Tibial nerve (tissue), 4 donors: ENCODE data around the gene TNS2. TPM values are rescaled to one million over a fixed set of nuclear protein-coding genes. Genes with fewer than 3 reads are reported as not detected.

ENCODE experiments used
- DNase-seq, 2 donors: peaks; one replicate each; pipeline ENCODE4 v3.0.0-alpha.2; 2019; ENCODE audit warnings: low spot score in 2 of 2
- H3K27ac ChIP-seq, 4 donors: fragments of 200-600 bp; sonication (generic) in 3 of 4; one replicate each; pipeline ENCODE4 v1.5.1; 2017 to 2019; ENCODE audit warnings: mild to moderate bottlenecking in 1 of 4
- H3K27me3 ChIP-seq, 2 donors: fragments of 200-600 bp; sonication (generic) in 1 of 2; one replicate each; pipeline versions ENCODE4 v1.5.1 to v1.6.0; 2017 to 2019
- H3K36me3 ChIP-seq, 3 donors: fragments of 200-600 bp; sonication (generic); one replicate each; pipeline ENCODE4 v1.5.1; 2018 to 2019
- H3K4me1 ChIP-seq, 4 donors: fragments of 200-600 bp; sonication (generic) in 3 of 4; one replicate each; pipeline ENCODE4 v1.5.1; 2017 to 2019
- H3K4me3 ChIP-seq, 4 donors: fragments of 200-600 bp; sonication (generic) in 3 of 4; one replicate each; pipeline ENCODE4 v1.5.1; 2017 to 2019; ENCODE audit warnings: mild to moderate bottlenecking in 1 of 4, moderate library complexity in 1 of 4
- H3K9me3 ChIP-seq, 4 donors: fragments of 200-600 bp; sonication (generic) in 3 of 4; one replicate each; pipeline ENCODE4 v1.5.1; 2017 to 2019
- EP300 ChIP-seq, 2 donors: sonication (generic); formaldehyde crosslinking; IDR thresholded peaks; one replicate each; pipeline ENCODE4 v1.6.1; 2017; ENCODE audit warnings: antibody characterized with exemption in 2 of 2, mild to moderate bottlenecking in 1 of 2
- POLR2A ChIP-seq, 2 donors: fragments of 450-650 bp; IDR thresholded peaks; one replicate each; pipeline ENCODE4 v1.6.1; 2017; ENCODE audit warnings: antibody characterized with exemption in 2 of 2, mild to moderate bottlenecking in 2 of 2, moderate library complexity in 2 of 2
- WGBS, 2 donors: methylation state at CpG; one replicate each; pipeline ENCODE4 v1.1.5; 2018; 5-methylcytosine and 5-hydroxymethylcytosine counted together
- total RNA-seq, 4 donors: library from RNA; depleted of rRNA; stranded (reverse); fragments of >200 nt; gene quantifications; one replicate each; pipeline ENCODE4 v1.1.0, GENCODE V29; 2016
- TF ChIP-seq, protein P1 (sequence below), 5 experiments: fragments of 200-600 bp in 3 of 5; fragments of 450-650 bp in 2 of 5; sonication (generic) in 3 of 5; IDR thresholded peaks; one replicate each; pipeline ENCODE4 v1.5.1; 2016 to 2019; ENCODE audit warnings: antibody characterized with exemption in 5 of 5, mild to moderate bottlenecking in 3 of 5, moderate library complexity in 2 of 5

TNS2 gene, protein sequence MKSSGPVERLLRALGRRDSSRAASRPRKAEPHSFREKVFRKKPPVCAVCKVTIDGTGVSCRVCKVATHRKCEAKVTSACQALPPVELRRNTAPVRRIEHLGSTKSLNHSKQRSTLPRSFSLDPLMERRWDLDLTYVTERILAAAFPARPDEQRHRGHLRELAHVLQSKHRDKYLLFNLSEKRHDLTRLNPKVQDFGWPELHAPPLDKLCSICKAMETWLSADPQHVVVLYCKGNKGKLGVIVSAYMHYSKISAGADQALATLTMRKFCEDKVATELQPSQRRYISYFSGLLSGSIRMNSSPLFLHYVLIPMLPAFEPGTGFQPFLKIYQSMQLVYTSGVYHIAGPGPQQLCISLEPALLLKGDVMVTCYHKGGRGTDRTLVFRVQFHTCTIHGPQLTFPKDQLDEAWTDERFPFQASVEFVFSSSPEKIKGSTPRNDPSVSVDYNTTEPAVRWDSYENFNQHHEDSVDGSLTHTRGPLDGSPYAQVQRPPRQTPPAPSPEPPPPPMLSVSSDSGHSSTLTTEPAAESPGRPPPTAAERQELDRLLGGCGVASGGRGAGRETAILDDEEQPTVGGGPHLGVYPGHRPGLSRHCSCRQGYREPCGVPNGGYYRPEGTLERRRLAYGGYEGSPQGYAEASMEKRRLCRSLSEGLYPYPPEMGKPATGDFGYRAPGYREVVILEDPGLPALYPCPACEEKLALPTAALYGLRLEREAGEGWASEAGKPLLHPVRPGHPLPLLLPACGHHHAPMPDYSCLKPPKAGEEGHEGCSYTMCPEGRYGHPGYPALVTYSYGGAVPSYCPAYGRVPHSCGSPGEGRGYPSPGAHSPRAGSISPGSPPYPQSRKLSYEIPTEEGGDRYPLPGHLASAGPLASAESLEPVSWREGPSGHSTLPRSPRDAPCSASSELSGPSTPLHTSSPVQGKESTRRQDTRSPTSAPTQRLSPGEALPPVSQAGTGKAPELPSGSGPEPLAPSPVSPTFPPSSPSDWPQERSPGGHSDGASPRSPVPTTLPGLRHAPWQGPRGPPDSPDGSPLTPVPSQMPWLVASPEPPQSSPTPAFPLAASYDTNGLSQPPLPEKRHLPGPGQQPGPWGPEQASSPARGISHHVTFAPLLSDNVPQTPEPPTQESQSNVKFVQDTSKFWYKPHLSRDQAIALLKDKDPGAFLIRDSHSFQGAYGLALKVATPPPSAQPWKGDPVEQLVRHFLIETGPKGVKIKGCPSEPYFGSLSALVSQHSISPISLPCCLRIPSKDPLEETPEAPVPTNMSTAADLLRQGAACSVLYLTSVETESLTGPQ (N-terminal part only)
- 100 to 1,000 TPM; 411 to 653 (median 546) TPM for total RNA-seq

DNA sequence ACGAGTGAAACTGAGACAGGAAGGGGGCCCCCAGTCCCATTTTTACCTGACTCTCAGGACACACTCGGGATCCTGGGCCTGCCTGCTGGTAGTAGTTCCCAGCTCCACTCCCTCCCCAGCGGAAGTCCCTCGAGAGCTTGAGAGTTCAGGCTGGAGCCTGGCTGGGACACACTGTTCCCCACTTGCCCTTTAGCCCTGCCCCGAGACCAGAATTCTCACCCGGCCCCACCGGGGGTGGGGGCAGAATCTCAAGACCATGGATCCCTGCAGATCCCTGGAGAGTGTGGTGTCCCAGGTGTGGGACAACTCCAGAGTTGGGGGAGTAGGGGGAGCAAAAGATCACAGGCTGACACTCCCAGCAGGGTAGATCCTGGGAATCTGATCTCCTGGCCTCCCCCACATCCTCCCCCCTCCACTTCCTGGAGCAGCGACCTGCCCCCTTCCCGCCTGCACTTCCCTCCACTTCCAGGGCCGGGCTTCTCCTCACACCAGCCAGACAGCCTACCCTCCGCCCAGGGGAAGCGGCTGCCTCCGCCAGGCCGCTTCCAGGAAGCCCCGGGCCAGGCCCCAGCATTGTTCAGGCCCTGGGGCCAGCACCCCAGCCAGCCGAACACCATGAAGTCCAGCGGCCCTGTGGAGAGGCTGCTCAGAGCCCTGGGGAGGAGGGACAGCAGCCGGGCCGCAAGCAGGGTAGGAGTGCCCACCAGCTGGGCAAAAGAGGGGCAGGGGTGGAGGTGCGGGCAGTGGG lies at the start of gene TNS2:
TSS of gene TNS2 (plus strand) at position 495 of the 748 bp plus-strand sequence. CDS start at position 616, 121 bp downstream.
- H3K4me3 ChIP-seq: peak within 1 kb of the TSS; percentile 54 to 89 (median 70)
- peaks cover 4 to 79% (median 61%) of the 10 kb centered on the region in 4 donors for H3K4me1 ChIP-seq
- no peaks in the 10 kb centered on the region for H3K9me3 ChIP-seq
- peak; percentile 87 to 90 for DNase-seq
- peaks cover 0 to 9% (median 0%) of the 10 kb centered on the region in 3 donors for H3K36me3 ChIP-seq
- peak within 1 kb of the TSS; percentile 94 to 100 (median 97) for H3K27ac ChIP-seq
- peak; percentile 58 to 95 for TF ChIP-seq EP300 (IDR thresholded peaks at IDR 0.05)
- peak in 1 of 2 donors; percentile 68 for TF ChIP-seq POLR2A (IDR thresholded peaks at IDR 0.05)
- TF ChIP-seq, protein P1, sequence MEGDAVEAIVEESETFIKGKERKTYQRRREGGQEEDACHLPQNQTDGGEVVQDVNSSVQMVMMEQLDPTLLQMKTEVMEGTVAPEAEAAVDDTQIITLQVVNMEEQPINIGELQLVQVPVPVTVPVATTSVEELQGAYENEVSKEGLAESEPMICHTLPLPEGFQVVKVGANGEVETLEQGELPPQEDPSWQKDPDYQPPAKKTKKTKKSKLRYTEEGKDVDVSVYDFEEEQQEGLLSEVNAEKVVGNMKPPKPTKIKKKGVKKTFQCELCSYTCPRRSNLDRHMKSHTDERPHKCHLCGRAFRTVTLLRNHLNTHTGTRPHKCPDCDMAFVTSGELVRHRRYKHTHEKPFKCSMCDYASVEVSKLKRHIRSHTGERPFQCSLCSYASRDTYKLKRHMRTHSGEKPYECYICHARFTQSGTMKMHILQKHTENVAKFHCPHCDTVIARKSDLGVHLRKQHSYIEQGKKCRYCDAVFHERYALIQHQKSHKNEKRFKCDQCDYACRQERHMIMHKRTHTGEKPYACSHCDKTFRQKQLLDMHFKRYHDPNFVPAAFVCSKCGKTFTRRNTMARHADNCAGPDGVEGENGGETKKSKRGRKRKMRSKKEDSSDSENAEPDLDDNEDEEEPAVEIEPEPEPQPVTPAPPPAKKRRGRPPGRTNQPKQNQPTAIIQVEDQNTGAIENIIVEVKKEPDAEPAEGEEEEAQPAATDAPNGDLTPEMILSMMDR (IDR thresholded peaks at IDR 0.05): no peak
- H3K27me3 ChIP-seq: no peaks in the 10 kb centered on the region
- WGBS, 2 donors: 5 to 9% methylated on average over 17 to 19 of the region's 20 CpGs

DNA sequence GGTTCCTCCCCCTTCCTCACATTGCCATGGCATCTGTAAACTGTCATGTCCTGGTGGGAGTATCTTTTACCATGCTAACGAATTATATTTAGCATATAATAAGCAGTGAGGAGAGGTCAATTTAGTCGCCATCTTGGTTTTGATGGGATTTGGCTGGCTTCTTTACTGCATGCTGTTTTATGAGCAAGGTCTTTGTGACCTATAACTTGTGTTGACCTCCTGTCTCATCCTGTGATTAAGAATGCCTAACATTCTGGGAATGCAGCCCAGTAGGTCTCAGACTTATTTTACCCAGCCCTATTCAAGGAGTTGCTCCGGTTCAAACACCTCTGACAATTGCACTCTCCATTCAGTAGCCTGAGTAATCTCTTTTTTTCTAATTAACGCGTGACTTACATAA lies 45.7 kb upstream of the TNS2 start:
- WGBS, 2 donors: 45 to 47% methylated on average over 5 of the region's 5 CpGs

DNA sequence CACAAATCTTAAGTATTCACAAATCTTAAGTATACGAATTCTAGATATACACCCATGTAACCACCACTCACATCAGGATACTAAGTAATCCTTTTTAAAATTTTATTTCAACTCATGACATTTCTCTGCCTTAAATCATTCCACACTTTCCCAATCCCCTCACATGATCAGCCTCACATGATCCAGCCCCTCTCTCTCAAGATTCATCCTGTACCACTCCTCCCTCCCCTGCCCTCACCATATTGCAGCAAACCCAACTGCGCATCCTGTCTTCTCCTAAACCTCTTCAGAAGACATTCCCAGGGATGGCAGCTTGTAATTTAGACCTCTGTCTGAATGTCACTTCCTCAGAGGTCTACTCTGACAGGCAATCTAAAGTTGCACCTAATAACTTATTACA lies 45.3 kb upstream of the TNS2 start:
- 85 to 87% methylated on average over 2 of the region's 2 CpGs for WGBS, 2 donors
- no peak for DNase-seq
- H3K36me3 ChIP-seq: no peaks in the 10 kb centered on the region
- no peak overlapping the region for H3K4me3 ChIP-seq
- peaks cover 0 to 39% (median 27%) of the 10 kb centered on the region in 4 donors for H3K4me1 ChIP-seq
- H3K27me3 ChIP-seq: peaks cover 0 to 6% of the 10 kb centered on the region in 2 donors
- TF ChIP-seq EP300 (IDR thresholded peaks at IDR 0.05) (no peak), POLR2A (IDR thresholded peaks at IDR 0.05) (no peak)
- TF ChIP-seq, protein P1 (IDR thresholded peaks at IDR 0.05): no peak
- H3K9me3 ChIP-seq: no peaks in the 10 kb centered on the region
- no peak overlapping the region for H3K27ac ChIP-seq

More for the DNA sequence above, 45.7 kb upstream of the TNS2 start:
- no peaks in the 10 kb centered on the region for H3K36me3 ChIP-seq
- no peak for TF ChIP-seq POLR2A (IDR thresholded peaks at IDR 0.05)
- no peak for TF ChIP-seq EP300 (IDR thresholded peaks at IDR 0.05)
- TF ChIP-seq, protein P1 (IDR thresholded peaks at IDR 0.05): no peak
- H3K4me1 ChIP-seq: peaks cover 0 to 35% (median 25%) of the 10 kb centered on the region in 4 donors
- no peak for DNase-seq
- peaks cover 0 to 8% of the 10 kb centered on the region in 2 donors for H3K27me3 ChIP-seq
- no peak overlapping the region for H3K27ac ChIP-seq
- no peaks in the 10 kb centered on the region for H3K9me3 ChIP-seq
- no peak overlapping the region for H3K4me3 ChIP-seq

DNA sequence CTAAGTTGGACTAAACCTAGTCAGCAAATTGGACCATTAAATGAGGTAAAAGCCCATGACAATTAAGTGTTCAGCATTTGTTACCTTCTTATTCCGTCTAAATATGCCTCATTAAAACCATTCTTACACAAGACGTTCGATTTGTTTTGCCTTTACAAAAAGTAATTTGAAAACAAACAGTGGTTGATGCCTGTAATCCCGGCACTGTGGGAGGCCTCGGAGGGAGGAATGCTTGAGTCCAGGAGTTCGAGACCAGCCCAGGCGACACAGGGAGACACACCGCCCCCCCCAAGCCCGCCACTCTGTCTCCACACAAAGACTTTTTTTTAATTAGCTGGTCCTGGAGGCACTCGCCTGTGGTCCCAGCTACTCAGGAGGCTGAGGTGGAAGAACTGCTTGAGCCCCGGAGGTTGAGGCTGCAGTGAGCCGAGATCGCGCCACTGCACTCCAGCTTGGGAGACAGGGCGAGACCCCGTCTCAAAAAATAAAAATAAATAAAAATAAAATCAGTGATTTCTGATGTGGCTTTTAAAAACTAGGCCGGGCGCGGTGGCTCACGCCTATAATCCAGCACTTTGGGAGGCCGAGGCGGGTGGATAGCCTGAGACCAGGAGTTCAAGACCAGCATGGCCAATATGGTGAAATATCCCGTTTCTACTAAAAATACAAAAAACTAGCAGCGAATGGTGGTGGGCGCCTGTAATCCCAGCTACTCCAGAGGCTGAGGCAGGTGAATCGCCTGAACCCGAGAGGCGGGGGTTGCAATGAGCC lies 44.5 kb upstream of the TNS2 start:
- H3K4me3 ChIP-seq: peak overlapping the region; percentile 75 to 86 (median 80)
- DNase-seq: peak in 1 of 2 donors; percentile 6
- WGBS, 2 donors: 8 to 11% methylated on average over 28 of the region's 28 CpGs
- H3K27ac ChIP-seq: peak overlapping the region; percentile 80 to 94 (median 88)
- H3K9me3 ChIP-seq: no peaks in the 10 kb centered on the region
- H3K4me1 ChIP-seq: peaks cover 0 to 47% (median 30%) of the 10 kb centered on the region in 4 donors
- peaks cover 0 to under 1% (median 0%) of the 10 kb centered on the region in 3 donors for H3K36me3 ChIP-seq
- no peak for TF ChIP-seq POLR2A (IDR thresholded peaks at IDR 0.05)
- TF ChIP-seq, protein P1 (IDR thresholded peaks at IDR 0.05): no peak
- TF ChIP-seq EP300 (IDR thresholded peaks at IDR 0.05): no peak
- H3K27me3 ChIP-seq: peaks cover 0 to 6% of the 10 kb centered on the region in 2 donors
